Bone marrow (tissue), 2 donors: ENCODE measurements around the gene GJB2.

Source experiments
- DNase-seq, 2 donors: peaks; one replicate each; lab custom pipeline; 2025; lab: John Stamatoyannopoulos, UW

Gene GJB2

DNA sequence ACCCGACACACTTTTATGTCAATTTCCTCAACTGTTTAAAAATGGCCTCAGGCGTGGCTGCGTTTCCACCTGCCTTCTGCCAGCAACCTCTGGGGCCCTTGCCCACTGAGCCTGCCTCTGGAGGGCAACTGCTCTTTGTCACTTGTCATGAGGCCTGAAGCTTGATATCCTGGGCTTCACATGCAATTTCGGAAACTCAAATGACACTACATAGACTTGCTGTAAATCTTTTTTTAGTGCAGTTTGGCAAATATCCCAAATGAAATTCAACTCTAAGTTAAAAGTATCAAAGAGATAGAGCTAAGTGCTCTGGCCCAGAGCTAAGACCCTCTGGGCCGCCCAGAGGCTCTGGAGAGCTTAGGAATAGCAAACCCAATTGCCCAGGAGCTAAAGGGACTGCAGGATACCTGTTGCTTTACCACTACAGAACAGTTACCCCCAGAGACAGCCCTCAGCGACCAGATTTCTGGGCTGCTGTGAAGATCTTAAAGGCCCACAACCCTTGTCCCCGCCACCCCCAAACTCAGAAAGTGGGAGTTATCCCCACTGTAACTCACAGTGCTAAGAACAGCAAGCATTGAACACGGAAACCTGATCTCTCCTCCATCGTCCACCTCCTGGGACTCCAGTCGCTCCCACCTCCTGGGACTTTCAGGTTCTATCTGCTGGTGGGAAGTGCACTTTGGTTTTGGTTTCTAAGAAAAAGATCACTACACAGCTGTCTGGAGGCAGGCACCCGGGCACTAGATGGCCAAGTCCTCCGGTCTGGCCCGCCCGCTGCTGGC, 51.3 kb downstream of the GJB2 start:
- DNase-seq = no peak

DNA sequence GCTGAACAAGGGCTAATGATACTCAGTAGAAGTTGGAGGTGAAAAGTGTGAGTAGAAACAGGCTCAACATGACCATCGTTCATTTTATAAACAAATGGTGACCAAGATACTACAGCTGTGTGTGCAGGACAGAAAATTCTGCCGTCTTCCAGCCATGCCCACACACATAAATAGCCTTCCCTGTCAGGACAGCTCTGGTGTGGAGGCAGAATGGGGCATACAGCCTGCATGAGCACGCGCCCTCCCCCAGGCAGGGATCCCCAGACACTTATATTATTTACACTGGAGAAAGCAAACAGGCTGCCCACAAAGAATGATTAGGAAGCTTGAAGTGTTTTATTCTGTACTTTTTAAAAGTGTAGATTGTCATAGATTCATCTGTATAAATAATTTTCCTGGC, 52.3 kb downstream of the GJB2 start:
- no peak for DNase-seq

DNA sequence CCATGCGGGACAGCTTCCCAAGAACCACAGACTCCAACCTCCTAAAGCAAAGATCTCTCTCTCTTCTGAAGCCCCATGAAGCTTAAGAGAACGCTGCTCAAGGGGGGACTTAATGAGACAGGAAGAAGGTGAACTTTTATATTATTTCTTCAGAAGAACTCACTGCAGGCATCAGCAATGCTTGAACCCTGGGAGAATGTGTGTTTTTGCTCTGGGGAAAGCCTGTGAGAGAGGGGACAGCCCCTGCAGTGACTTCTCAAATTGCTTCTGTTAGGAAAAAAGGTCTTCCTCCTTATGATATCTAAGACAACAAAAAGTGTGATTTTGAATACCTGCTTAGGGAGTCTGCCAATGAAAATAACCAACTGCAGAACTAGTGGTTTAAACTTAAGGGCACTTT, 54.9 kb downstream of the GJB2 start:
- no peak for DNase-seq
